Measurements from ENCODE around the gene CRACR2B.

- TF ChIP-seq POLR2A (IDR thresholded peaks at IDR 0.05; ENCODE audit: insufficient read depth in 1 of 2, low read depth in 2 of 2, low read length in 2 of 2): no peak
- TF ChIP-seq ZNF281 (CRISPR knock-in tag; IDR thresholded peaks at IDR 0.05; ENCODE audit: borderline replicate concordance): no peak
These were observed 37.2 kb downstream of the CRACR2B start for GRCh38 chr11:864898-865297.

All from HepG2 (cell line).